Superior temporal gyrus (tissue), 1 donor: ENCODE data around the gene MCF2L2.
"Not testable (repeated sequence)": the region's sequence is repeated elsewhere in the genome, so short reads cannot be mapped to it uniquely, and the experiment has no call there.

Source experiments
- DNase-seq: peaks from one replicate; pipeline ENCODE4 v3.0.0-alpha.2; 2016; ENCODE audit errors: extremely low spot score

Gene MCF2L2

GRCh38 chr3:183428447-183429211 lies at the start of gene MCF2L2:
Gene MCF2L2 (minus strand): TSS chr3:183428619. CDS start chr3:183427977, 642 bp downstream.
- DNase-seq, result no peak

DNA sequence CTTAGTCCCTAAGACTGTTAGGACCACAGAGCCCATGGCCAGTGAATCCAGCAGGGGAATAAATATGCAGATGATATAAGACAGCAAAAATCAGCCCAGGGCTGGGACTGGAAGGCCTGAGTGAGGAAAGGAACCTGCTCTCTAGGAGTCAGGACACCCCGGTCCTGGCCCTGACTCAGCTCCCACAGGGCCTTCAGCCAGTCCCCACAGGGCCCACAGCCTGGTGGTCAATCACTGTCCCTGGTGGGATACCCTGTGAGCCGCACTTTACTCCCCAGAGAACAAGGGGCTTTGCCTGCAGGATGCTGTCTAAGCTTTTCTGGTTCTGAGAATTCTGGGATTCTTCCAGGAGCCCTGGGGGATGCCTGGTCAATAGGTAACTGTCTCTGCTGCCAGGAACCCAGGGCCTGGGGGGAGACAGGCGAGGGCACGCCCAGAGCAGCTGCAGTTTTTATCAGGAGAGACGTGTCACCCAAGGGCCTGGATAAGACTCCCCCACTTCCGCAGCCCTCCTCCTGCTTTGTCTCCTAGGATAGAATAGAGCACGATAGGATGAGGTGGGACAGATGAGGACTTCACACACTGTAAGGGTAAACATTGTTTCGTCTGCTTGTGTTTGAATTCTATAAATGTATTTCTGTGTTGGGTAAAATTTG lies 49.5 kb upstream of the MCF2L2 start:
- DNase-seq, result no peak

DNA sequence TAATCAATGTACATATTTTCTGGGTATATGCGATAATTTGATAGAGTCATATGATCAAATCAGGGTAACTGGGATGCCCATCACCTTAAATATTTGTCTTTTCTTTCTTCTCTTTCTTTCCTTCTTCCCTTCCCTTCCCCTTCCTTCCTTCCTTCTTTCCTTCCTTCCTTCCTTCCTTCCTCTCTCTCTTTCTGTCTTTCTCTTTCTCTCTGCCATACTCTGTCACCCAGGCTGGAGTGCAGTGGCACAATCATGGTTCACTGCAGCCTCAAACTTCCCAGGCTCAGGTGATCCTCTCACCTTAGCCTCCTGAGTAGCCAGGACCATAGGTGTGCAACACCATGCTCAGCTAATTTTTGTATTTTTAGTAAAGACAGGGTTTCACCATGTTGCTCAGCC lies 47.3 kb upstream of the MCF2L2 start:
- DNase-seq, result not testable (repeated sequence)

DNA sequence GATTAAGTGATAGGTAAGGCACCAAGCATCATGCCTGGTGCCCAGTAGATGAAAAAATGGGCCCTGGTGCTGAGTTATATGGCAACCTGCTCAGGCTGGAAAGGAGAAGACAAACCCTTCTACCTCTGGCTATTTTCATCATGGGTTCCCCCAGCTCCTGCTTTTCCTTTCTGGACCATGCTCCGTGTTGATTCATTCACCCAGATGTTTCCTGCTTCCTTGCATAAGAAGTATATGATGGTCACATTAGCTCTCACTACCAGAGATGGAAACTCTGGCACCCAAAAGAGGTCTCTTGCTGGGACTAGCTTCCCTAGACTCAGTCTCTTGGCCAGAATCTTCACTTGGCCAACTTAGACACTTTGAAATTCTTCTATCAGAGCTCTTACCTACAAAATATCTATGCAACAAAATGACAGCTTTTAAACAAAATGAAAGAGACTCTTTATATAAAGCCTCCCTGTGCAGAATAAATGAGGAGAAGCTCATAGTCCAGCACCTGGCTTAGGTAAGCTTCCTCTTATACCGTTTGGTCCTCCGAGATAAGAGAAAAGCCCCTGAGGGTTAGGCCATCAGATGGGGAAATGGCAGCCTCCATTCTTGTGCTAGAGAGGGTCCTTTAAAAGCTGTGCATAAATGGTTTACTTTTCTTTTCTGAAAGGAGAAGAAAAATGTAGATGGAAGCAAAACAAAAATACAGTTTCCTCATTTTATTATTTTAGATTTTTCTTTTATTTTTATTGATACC lies 46.8 kb upstream of the MCF2L2 start:
- no peak for DNase-seq

DNA sequence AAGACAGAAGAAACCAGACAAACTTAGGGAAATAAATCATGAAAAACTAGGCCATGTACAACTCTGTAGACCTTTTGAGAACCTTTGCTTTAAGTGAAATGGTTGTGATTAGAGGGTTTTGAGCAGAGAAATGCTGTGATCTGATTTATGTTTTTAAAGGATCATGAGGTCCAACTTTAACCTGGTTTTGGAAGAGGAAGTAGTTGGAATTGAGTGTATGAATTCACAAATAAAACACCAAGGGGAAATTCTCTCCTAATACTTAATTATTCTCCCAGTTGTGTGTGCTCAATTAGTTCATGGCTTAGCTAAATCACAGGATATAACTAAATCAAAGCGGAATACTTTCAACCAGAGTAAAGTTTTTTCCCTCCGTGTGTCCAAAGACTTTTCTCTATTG lies 45.5 kb upstream of the MCF2L2 start:
- DNase-seq, result no peak

GRCh38 chr3:183472155-183472554 lies 43.7 kb upstream of the MCF2L2 start:
- no peak for DNase-seq

GRCh38 chr3:183468424-183468823 lies 40.0 kb upstream of the MCF2L2 start:
- no peak for DNase-seq

DNA sequence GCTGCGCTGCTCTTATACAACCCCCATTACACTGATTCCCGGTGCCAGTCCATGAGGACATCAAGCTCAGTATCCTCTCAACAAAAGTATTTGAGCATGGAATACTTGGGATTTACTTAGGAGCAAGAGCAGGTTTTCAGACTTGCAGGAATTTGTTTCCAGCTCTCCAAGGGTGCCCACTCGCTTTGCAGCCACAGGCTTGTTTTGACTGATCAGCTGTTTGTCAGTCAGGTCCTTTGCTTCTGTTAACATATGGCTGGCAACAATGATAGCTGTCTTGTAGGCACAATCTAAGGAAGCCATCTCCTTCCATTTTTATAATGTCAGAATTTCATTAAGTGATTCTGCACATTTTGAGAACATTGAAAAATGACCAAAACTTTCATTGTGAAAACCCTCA lies 38.2 kb upstream of the MCF2L2 start:
- no peak for DNase-seq

DNA sequence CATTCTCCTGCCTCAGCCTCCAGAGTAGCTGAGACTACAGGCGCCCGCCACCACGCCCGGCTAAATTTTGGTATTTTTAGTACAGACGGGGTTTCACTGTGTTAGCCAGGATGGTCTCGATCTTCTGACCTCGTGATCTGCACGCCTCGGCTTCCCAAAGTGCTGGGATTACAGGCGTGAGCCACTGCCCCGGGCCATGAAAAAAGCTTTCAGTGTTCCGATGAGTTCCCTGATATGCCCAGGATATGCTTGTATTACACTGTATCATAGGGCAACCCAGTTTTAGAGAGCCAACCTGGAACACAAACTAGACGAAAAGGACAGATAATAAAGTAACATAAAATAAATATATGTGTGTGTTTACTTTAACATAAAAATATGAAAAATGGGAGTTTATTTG lies 37.3 kb upstream of the MCF2L2 start:
- DNase-seq, result not testable (repeated sequence)

DNA sequence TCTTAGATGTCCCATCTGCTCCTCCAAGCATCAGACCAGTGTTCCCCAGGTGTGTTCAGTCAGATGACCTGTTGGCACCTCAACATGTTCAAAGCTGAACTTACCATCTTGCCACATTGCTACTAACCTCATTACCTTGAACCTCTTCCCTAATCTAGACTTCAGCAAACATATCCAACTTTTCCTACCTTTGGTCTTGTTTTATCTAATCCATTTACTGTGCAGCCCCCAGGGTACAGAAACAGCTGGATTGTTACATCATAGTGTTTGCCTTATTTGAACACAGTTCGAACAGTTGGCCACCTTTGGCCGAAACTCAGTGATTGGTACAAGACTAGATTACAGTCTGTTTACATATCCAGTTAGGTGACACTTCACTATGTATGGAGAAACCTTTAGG lies 36.1 kb upstream of the MCF2L2 start:
- DNase-seq, result no peak

GRCh38 chr3:183460081-183461055 lies 31.9 kb upstream of the MCF2L2 start:
- DNase-seq, result peak; percentile 45

- peak; percentile 89 for DNase-seq
Measured at GRCh38 chr3:183455089-183455488, 26.7 kb upstream of the MCF2L2 start.

- DNase-seq, result no peak
Measured at GRCh38 chr3:183454064-183454463, 25.6 kb upstream of the MCF2L2 start.

DNA sequence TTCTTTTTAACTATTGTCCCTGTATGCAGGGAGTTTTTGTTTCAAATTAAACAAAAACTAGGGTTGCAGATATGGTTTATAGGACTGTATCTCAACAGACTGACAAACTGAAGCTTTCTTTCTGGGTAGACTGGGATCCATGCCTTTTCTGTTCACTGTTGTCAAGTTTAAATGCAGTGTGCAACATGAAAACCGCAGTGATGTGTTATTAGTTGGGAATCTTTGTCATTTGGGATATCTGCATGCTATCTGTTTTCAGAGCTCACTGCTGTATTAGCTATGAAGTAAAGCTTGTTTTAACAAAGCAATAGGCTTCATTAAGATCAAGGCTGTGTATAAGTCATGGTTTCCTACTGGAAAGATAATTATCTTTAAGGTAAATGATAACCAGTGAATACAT lies 21.4 kb upstream of the MCF2L2 start:
- no peak for DNase-seq

GRCh38 chr3:183449391-183449790 lies 21.0 kb upstream of the MCF2L2 start:
- peak; percentile 68 for DNase-seq

DNA sequence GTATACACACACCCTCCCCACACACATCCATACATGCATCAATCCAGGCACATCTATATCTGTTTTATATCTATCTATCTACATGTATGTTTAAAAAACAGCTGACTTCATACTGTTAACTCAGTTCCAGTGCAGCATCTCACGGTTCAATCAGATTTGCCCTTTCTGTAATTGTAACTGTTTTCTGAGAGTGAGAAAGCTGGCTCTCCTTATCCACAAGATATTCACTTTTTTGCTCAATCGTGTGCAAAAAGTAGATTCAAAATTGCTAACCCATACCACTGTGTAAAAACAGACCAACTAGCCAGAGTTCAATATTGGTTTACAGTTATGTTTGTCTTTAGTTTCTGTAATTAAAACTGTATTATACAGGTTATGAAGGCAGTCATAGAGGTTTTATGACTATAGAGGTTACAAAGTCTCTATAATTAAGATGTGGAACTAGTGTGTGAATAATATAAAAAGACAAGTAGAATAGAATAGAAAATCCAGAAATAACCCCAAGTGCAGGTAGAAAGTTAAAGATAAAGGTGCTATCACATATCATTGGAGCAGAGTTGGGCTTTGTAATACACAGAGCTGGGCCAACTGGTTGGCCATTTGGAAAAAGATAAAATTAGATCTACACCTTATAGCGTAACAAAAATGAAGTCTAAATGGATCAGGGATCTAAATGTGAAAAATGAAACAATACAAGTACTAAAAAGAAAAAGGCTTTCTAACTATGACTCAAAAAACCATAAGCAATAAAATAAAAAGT lies 20.1 kb upstream of the MCF2L2 start:
- peak; percentile 31 for DNase-seq

DNA sequence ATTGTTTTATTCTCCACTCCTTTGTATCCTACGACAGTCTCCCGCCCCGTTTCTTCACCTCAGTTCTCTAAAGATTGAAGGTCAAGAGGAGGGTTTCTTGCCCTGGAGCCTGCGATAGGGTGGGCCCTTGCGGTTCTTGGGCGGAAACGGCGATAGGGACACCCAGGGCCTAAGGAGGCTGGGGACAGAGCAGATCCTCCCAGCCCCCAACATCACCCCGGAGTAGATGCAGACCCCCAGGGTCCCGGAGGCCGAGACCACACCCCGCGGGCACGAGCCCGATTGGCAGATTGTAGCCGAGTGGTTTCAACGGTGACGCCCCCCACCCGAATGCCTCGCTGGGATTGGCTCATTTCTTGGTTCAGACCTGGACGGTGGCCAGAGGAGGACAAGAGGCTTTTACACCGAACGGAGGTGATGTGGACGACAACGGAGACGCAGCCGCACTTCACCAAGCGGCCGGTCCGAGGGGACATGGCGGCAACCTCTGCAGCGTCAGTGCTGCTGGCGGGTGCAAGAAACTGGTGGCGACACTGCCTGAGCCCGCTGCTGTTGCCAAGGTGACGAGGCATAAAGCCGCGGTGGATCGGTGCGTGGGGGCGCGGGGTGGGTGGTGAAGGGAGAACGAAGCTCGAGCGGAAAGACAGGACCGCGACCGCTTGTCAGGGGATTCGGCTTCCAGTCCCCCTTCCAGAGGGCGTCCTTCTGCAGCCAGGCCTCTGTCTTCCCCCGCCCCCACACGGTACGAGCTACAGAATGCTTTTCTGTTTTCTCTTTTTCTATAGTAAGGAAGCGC lies 19.0 kb upstream of the MCF2L2 start:
- peak; percentile 83 for DNase-seq

GRCh38 chr3:183446838-183447205 lies 18.4 kb upstream of the MCF2L2 start:
- DNase-seq, result no peak

DNA sequence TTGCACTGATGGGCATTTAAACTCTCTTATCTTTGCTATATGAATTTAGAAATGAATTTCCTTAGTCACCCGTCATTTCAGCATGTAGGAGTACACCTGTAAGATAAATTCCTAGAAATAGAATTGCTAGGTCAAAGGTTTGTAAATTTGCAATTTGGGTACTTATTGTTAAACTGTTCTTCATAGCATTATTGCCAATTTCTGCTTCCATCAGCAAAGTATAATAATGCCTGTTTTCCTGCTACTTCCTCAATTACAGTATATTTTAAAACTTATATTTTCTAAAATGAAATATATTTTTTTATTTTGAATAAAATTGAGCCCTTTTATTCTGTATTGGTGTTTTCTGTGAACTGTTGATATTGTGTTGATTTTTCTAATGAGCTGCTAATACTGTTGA lies 16.3 kb upstream of the MCF2L2 start:
- no peak for DNase-seq
